GM23338 (cell line): ENCODE data around the gene GRWD1. TPM values are rescaled to one million over a fixed set of nuclear protein-coding genes. Genes with fewer than 3 reads are reported as not detected.

Experiments used
- ATAC-seq: fragments of 200-7000 bp; cut with Tn5 transposase; 3 replicates; pipeline ENCODE4 v1.9.1; 2020
- DNase-seq: peaks from one replicate; pipeline ENCODE4 v3.0.0-alpha.2; 2015; ENCODE audit warnings: low spot score
- H2AFZ ChIP-seq: fragments of 200-600 bp; sonication (generic); 2 replicates; pipeline ENCODE4 v1.8.0; 2016; ENCODE audit warnings: antibody characterized with exemption, mild to moderate bottlenecking, moderate library complexity
- H3F3A ChIP-seq: fragments of 200-600 bp; sonication (generic); replicated peaks from 2 replicates; pipeline ENCODE4 v1.8.0; 2017; ENCODE audit warnings: antibody characterized with exemption, mixed run types, low read depth
- H3K27ac ChIP-seq: fragments of 200-600 bp; sonication (generic); 2 replicates; pipeline ENCODE4 v1.6.1; 2016; ENCODE audit warnings: low read depth
- H3K27me3 ChIP-seq: fragments of 200-600 bp; sonication (generic); 2 replicates; pipeline ENCODE4 v1.8.0; 2016; ENCODE audit warnings: mild to moderate bottlenecking, mixed run types, moderate library complexity; ENCODE audit not compliant: insufficient read depth
- H3K36me3 ChIP-seq: fragments of 200-600 bp; sonication (generic); 2 replicates; pipeline ENCODE4 v1.8.0; 2016; ENCODE audit warnings: mild to moderate bottlenecking; ENCODE audit not compliant: insufficient read depth
- H3K4me1 ChIP-seq: fragments of 200-600 bp; sonication (generic); 2 replicates; pipeline ENCODE4 v1.8.0; 2016; ENCODE audit warnings: mild to moderate bottlenecking, moderate library complexity; ENCODE audit not compliant: insufficient read depth
- H3K4me2 ChIP-seq: fragments of 200-600 bp; sonication (generic); 2 replicates; pipeline ENCODE4 v1.7.1; 2017; ENCODE audit warnings: mixed run types
- H3K4me3 ChIP-seq: fragments of 200-600 bp; sonication (generic); 2 replicates; pipeline ENCODE4 v1.6.1; 2016; ENCODE audit warnings: mixed run types
- H3K79me2 ChIP-seq: fragments of 200-600 bp; sonication (generic); replicated peaks from 2 replicates; pipeline ENCODE4 v1.8.0; 2017; ENCODE audit warnings: mild to moderate bottlenecking; ENCODE audit not compliant: insufficient read depth
- H3K9me2 ChIP-seq: fragments of 200-600 bp; sonication (generic); 2 replicates; pipeline ENCODE4 v1.8.0; 2017; ENCODE audit not compliant: insufficient read depth
- H4K20me1 ChIP-seq: fragments of 200-600 bp; sonication (generic); replicated peaks from 2 replicates; pipeline ENCODE4 v1.8.0; 2017; ENCODE audit warnings: mild to moderate bottlenecking; ENCODE audit not compliant: insufficient read depth
- H3K27ac Mint-ChIP-seq: 2 replicates; pipeline ENCODE4 v1.8.0; 2020; ENCODE audit warnings: inconsistent platforms, mild to moderate bottlenecking, moderate library complexity, mixed read lengths
- H3K27me3 Mint-ChIP-seq: 3 replicates; pipeline ENCODE4 v1.8.0; 2022; ENCODE audit warnings: low read depth, mild to moderate bottlenecking, moderate library complexity, mixed read lengths, inconsistent platforms; ENCODE audit not compliant: insufficient read depth, poor library complexity
- H3K36me3 Mint-ChIP-seq: 3 replicates; pipeline ENCODE4 v1.8.0; 2021; ENCODE audit warnings: low read depth, mild to moderate bottlenecking, inconsistent platforms, moderate library complexity, mixed read lengths
- H3K4me1 Mint-ChIP-seq: 3 replicates; pipeline ENCODE4 v1.8.0; 2020; ENCODE audit warnings: mild to moderate bottlenecking, inconsistent platforms, mixed read lengths
- H3K4me3 Mint-ChIP-seq: 3 replicates; pipeline ENCODE4 v1.8.0; 2021; ENCODE audit warnings: moderate library complexity, mild to moderate bottlenecking, inconsistent platforms, mixed read lengths
- H3K9me3 Mint-ChIP-seq: 3 replicates; pipeline ENCODE4 v1.8.0; 2020; ENCODE audit warnings: moderate library complexity, mild to moderate bottlenecking, inconsistent platforms, mixed read lengths
- CREB1 ChIP-seq: fragments of 250-450 bp; sonication (Bioruptor Pico); IDR thresholded peaks from 2 replicates; pipeline ENCODE4 v1.5.0; 2020; ENCODE audit warnings: low read depth, mild to moderate bottlenecking, moderate library complexity
- CTCF ChIP-seq, 2 experiments: fragments of 200-600 bp in 1 of 2; sonication (generic) in 1 of 2; conservative IDR thresholded peaks; 2 replicates each; pipeline versions ENCODE4 v1.5.1 to v1.6.1; 2016 to 2017; ENCODE audit warnings: antibody characterized with exemption in 2 of 2, low read depth in 2 of 2, mild to moderate bottlenecking in 2 of 2, moderate library complexity in 1 of 2
- ETS1 ChIP-seq: IDR thresholded peaks from 2 replicates; pipeline ENCODE4 v1.6.1; 2016; ENCODE audit warnings: antibody characterized with exemption
- EZH2 ChIP-seq: fragments of 200-600 bp; sonication (generic); IDR thresholded peaks from one replicate; pipeline ENCODE4 v1.8.0; 2017; ENCODE audit warnings: antibody characterized with exemption, mild to moderate bottlenecking, low read depth; ENCODE audit not compliant: unreplicated experiment
- EZH2phosphoT487 ChIP-seq: fragments of 200-600 bp; sonication (generic); IDR thresholded peaks from one replicate; pipeline ENCODE4 v1.8.1; 2018; ENCODE audit warnings: antibody characterized with exemption; ENCODE audit not compliant: unreplicated experiment
- JUNB ChIP-seq: IDR thresholded peaks from one replicate; pipeline ENCODE4 v1.6.1; 2016; ENCODE audit warnings: antibody characterized with exemption; ENCODE audit not compliant: unreplicated experiment
- NANOG ChIP-seq: IDR thresholded peaks from 2 replicates; pipeline ENCODE4 v1.6.1; 2016; ENCODE audit warnings: antibody characterized with exemption, borderline replicate concordance
- POLR2AphosphoS5 ChIP-seq: IDR thresholded peaks from 2 replicates; pipeline ENCODE4 v1.6.1; 2016; ENCODE audit warnings: antibody characterized with exemption, low read depth
- REST ChIP-seq: IDR thresholded peaks from one replicate; pipeline ENCODE4 v1.6.1; 2018; ENCODE audit warnings: antibody characterized with exemption; ENCODE audit not compliant: unreplicated experiment
- STAT1 ChIP-seq: IDR thresholded peaks from one replicate; pipeline ENCODE4 v1.6.1; 2016; ENCODE audit warnings: antibody characterized with exemption; ENCODE audit not compliant: unreplicated experiment
- polyA plus RNA-seq: library from polyadenylated mRNA; unstranded; fragments of >200 nt; fragmentation: Nextera tagmentation; extraction: Ambion mirVana; gene quantifications from 2 replicates; pipeline ENCODE4 v1.2.1, GENCODE V29; 2016
- total RNA-seq: library from RNA; depleted of rRNA; stranded (reverse); fragments of >200 nt; shearing (Covaris generic); gene quantifications from 2 replicates; pipeline ENCODE4 v1.2.3, GENCODE V29; 2014

Gene GRWD1
- total and polyA plus RNA-seq, 2 experiments from 2014 or later: 23.2 to 58.0 TPM

GRCh38 chr19:48398102-48398374 is 47.7 kb upstream of the GRWD1 start:
- Histone ChIP-seq H3K4me1 (peaks cover 59% of the 10 kb centered on the region), H3K36me3 (no peaks in the 10 kb centered on the region)
- no peak overlapping the region; the same call in 1 of the 2 replicates for H3K27ac Mint-ChIP-seq

GRCh38 chr19:48398375-48399235 is 47.2 kb upstream of the GRWD1 start:
- ATAC-seq: peak; percentile 61
- Histone ChIP-seq H3K4me3 (peak overlapping the region; percentile 79), H3K79me2 (no peaks in the 10 kb centered on the region; the same call in 1 of the 2 replicates), H4K20me1 (no peaks in the 10 kb centered on the region), H3F3A (peaks cover 19% of the 10 kb centered on the region), H3K4me1 (peaks cover 60% of the 10 kb centered on the region), H2AFZ (no peak overlapping the region), H3K27ac (peak overlapping the region; percentile 97), H3K4me2 (peak overlapping the region; percentile 95), H3K36me3 (no peaks in the 10 kb centered on the region), H3K27me3 (peaks cover 47% of the 10 kb centered on the region), H3K9me2 (no peaks in the 10 kb centered on the region)
- DNase-seq: peak; percentile 97
- H3K4me3 Mint-ChIP-seq: peak overlapping the region; percentile 84
- peaks cover 5% of the 10 kb centered on the region; the same call in 2 of the 3 replicates for H3K9me3 Mint-ChIP-seq
- peaks cover 4% of the 10 kb centered on the region; the same call in 2 of the 3 replicates for H3K36me3 Mint-ChIP-seq
- H3K27ac Mint-ChIP-seq: peak overlapping the region; percentile 86
- peaks cover 70% of the 10 kb centered on the region for H3K4me1 Mint-ChIP-seq
- no peak for TF ChIP-seq EZH2phosphoT487
- TF ChIP-seq NANOG: no peak
- TF ChIP-seq REST: no peak
- no peak for TF ChIP-seq JUNB
- peak; percentile 89 for TF ChIP-seq POLR2AphosphoS5
- H3K27me3 Mint-ChIP-seq: peaks cover 53% of the 10 kb centered on the region

More at GRCh38 chr19:48398102-48398374, 47.7 kb upstream of the GRWD1 start:
- H3F3A ChIP-seq: peaks cover 19% of the 10 kb centered on the region
- peak overlapping the region; percentile 84 for H3K4me3 Mint-ChIP-seq
- no peak for DNase-seq
- H3K27me3 Mint-ChIP-seq: peaks cover 56% of the 10 kb centered on the region
- TF ChIP-seq JUNB: no peak
- TF ChIP-seq ETS1: no peak
- no peak for TF ChIP-seq CTCF (conservative IDR thresholded peaks at IDR 0.05; ENCODE audit: low read depth in 2 of 2)
- TF ChIP-seq EZH2: no peak
- TF ChIP-seq STAT1: no peak
- no peak for TF ChIP-seq CREB1 (CRISPR knock-in tag)
- TF ChIP-seq NANOG: no peak
- TF ChIP-seq POLR2AphosphoS5: no peak
- no peaks in the 10 kb centered on the region for H4K20me1 ChIP-seq
- H3K27ac ChIP-seq: no peak overlapping the region
- ATAC-seq: no peak
- H3K4me3 ChIP-seq: peak overlapping the region; percentile 79
- H3K9me2 ChIP-seq: no peaks in the 10 kb centered on the region
- peak overlapping the region; percentile 95 for H3K4me2 ChIP-seq
- peaks cover 67% of the 10 kb centered on the region for H3K4me1 Mint-ChIP-seq
- H3K27me3 ChIP-seq: peaks cover 52% of the 10 kb centered on the region
- H3K9me3 Mint-ChIP-seq: peaks cover 5% of the 10 kb centered on the region; the same call in 2 of the 3 replicates
- H3K36me3 Mint-ChIP-seq: peaks cover 4% of the 10 kb centered on the region; the same call in 2 of the 3 replicates
- H3K79me2 ChIP-seq: no peaks in the 10 kb centered on the region; the same call in 1 of the 2 replicates
- H2AFZ ChIP-seq: no peak overlapping the region
